Measurements from ENCODE around the gene FCAMR. TPM values are rescaled to one million over a fixed set of nuclear protein-coding genes. Genes with fewer than 3 reads are reported as not detected.

FCAMR gene
- total and polyA plus RNA-seq, 4 donors = not detected

GRCh38 chr1:206965781-206966180 is 4.5 kb downstream of the FCAMR start:
- 80 to 87% methylated on average over 2 of the region's 2 CpGs for WGBS, 2 donors
- Histone ChIP-seq H3K27me3 (ENCODE audit: control insufficient read depth in 1 of 2, insufficient read depth in 2 of 2, low read length in 1 of 2) (no peaks in the 10 kb centered on the region), H3K9me3 (ENCODE audit: control insufficient read depth, low read length) (no peaks in the 10 kb centered on the region), H3K36me3 (ENCODE audit: control insufficient read depth in 1 of 2, insufficient read depth in 2 of 2, low read length in 1 of 2) (no peaks in the 10 kb centered on the region), H3K27ac (ENCODE audit: low read depth in 1 of 2, low read length in 2 of 2) (no peak overlapping the region), H3K4me3 (ENCODE audit: low read length in 2 of 2) (no peak overlapping the region), H3K4me1 (ENCODE audit: control insufficient read depth in 1 of 2, insufficient read depth in 2 of 2, low read length in 2 of 2) (no peaks in the 10 kb centered on the region)
- ATAC-seq (ENCODE audit: low FRiP score) (no peak), DNase-seq (no peak)
- intact Hi-C loops (cut with DNase I) = no loop called here

GRCh38 chr1:206963740-206964139 is 6.5 kb downstream of the FCAMR start:
- H3K4me3 ChIP-seq (ENCODE audit: low read length in 2 of 2) = no peak overlapping the region
- no peaks in the 10 kb centered on the region for H3K9me3 ChIP-seq (ENCODE audit: control insufficient read depth, low read length)
- DNase-seq = no peak
- WGBS, 2 donors = 65 to 67% methylated on average over 1 of the region's 1 CpG
- no peaks in the 10 kb centered on the region for H3K36me3 ChIP-seq (ENCODE audit: control insufficient read depth in 1 of 2, insufficient read depth in 2 of 2, low read length in 1 of 2)
- intact Hi-C loops (cut with DNase I) = no loop called here
- H3K27ac ChIP-seq (ENCODE audit: low read depth in 1 of 2, low read length in 2 of 2) = no peak overlapping the region
- H3K27me3 ChIP-seq (ENCODE audit: control insufficient read depth in 1 of 2, insufficient read depth in 2 of 2, low read length in 1 of 2) = no peaks in the 10 kb centered on the region
- H3K4me1 ChIP-seq (ENCODE audit: control insufficient read depth in 1 of 2, insufficient read depth in 2 of 2, low read length in 2 of 2) = no peaks in the 10 kb centered on the region
- no peak for ATAC-seq (ENCODE audit: low FRiP score)

- WGBS, 2 donors = 82 to 87% methylated on average over 5 of the region's 5 CpGs
- H3K4me1 ChIP-seq (ENCODE audit: control insufficient read depth in 1 of 2, insufficient read depth in 2 of 2, low read length in 2 of 2) = no peaks in the 10 kb centered on the region
- no peak overlapping the region for H3K27ac ChIP-seq (ENCODE audit: low read depth in 1 of 2, low read length in 2 of 2)
- no peaks in the 10 kb centered on the region for H3K27me3 ChIP-seq (ENCODE audit: control insufficient read depth in 1 of 2, insufficient read depth in 2 of 2, low read length in 1 of 2)
- no peaks in the 10 kb centered on the region for H3K36me3 ChIP-seq (ENCODE audit: control insufficient read depth in 1 of 2, insufficient read depth in 2 of 2, low read length in 1 of 2)
- no peaks in the 10 kb centered on the region for H3K9me3 ChIP-seq (ENCODE audit: control insufficient read depth, low read length)
- ATAC-seq (ENCODE audit: low FRiP score) = no peak
- no peak overlapping the region for H3K4me3 ChIP-seq (ENCODE audit: low read length in 2 of 2)
- intact Hi-C loops (cut with DNase I) = no loop called here
- no peak for DNase-seq
These were observed 7.0 kb downstream of the FCAMR start for GRCh38 chr1:206963119-206963712.

GRCh38 chr1:206962272-206962671 is 8.0 kb downstream of the FCAMR start:
- intact Hi-C loops (cut with DNase I) = no loop called here
- no peaks in the 10 kb centered on the region for H3K4me1 ChIP-seq (ENCODE audit: control insufficient read depth in 1 of 2, insufficient read depth in 2 of 2, low read length in 2 of 2)
- ATAC-seq (ENCODE audit: low FRiP score) (no peak), DNase-seq (no peak)
- no peak overlapping the region for H3K4me3 ChIP-seq (ENCODE audit: low read length in 2 of 2)
- H3K36me3 ChIP-seq (ENCODE audit: control insufficient read depth in 1 of 2, insufficient read depth in 2 of 2, low read length in 1 of 2) = no peaks in the 10 kb centered on the region
- 89% methylated on average over 7 of the region's 7 CpGs for WGBS, 2 donors
- H3K27ac ChIP-seq (ENCODE audit: low read depth in 1 of 2, low read length in 2 of 2) = no peak overlapping the region
- no peaks in the 10 kb centered on the region for H3K9me3 ChIP-seq (ENCODE audit: control insufficient read depth, low read length)
- H3K27me3 ChIP-seq (ENCODE audit: control insufficient read depth in 1 of 2, insufficient read depth in 2 of 2, low read length in 1 of 2) = no peaks in the 10 kb centered on the region

- ATAC-seq (ENCODE audit: low FRiP score) (no peak), DNase-seq (no peak)
These were observed 8.6 kb downstream of the FCAMR start for GRCh38 chr1:206961668-206962067.

GRCh38 chr1:206960676-206961386 is 9.4 kb downstream of the FCAMR start:
- ATAC-seq (ENCODE audit: low FRiP score) = no peak
- no peaks in the 10 kb centered on the region for H3K27me3 ChIP-seq (ENCODE audit: control insufficient read depth in 1 of 2, insufficient read depth in 2 of 2, low read length in 1 of 2)
- WGBS, 2 donors = 84% methylated on average over 6 of the region's 6 CpGs
- H3K27ac ChIP-seq (ENCODE audit: low read depth in 1 of 2, low read length in 2 of 2) = no peak overlapping the region
- no peak for DNase-seq
- no peaks in the 10 kb centered on the region for H3K9me3 ChIP-seq (ENCODE audit: control insufficient read depth, low read length)
- intact Hi-C loops (cut with DNase I) = no loop called here
- H3K4me3 ChIP-seq (ENCODE audit: low read length in 2 of 2) = no peak overlapping the region
- no peaks in the 10 kb centered on the region for H3K4me1 ChIP-seq (ENCODE audit: control insufficient read depth in 1 of 2, insufficient read depth in 2 of 2, low read length in 2 of 2)
- no peaks in the 10 kb centered on the region for H3K36me3 ChIP-seq (ENCODE audit: control insufficient read depth in 1 of 2, insufficient read depth in 2 of 2, low read length in 1 of 2)

More at GRCh38 chr1:206961668-206962067, 8.6 kb downstream of the FCAMR start:
- intact Hi-C loops (cut with DNase I) = no loop called here
- Histone ChIP-seq H3K4me1 (ENCODE audit: control insufficient read depth in 1 of 2, insufficient read depth in 2 of 2, low read length in 2 of 2) (no peaks in the 10 kb centered on the region), H3K9me3 (ENCODE audit: control insufficient read depth, low read length) (no peaks in the 10 kb centered on the region), H3K36me3 (ENCODE audit: control insufficient read depth in 1 of 2, insufficient read depth in 2 of 2, low read length in 1 of 2) (no peaks in the 10 kb centered on the region), H3K27ac (ENCODE audit: low read depth in 1 of 2, low read length in 2 of 2) (no peak overlapping the region), H3K4me3 (ENCODE audit: low read length in 2 of 2) (no peak overlapping the region), H3K27me3 (ENCODE audit: control insufficient read depth in 1 of 2, insufficient read depth in 2 of 2, low read length in 1 of 2) (no peaks in the 10 kb centered on the region)
- 64 to 82% methylated on average over 3 of the region's 3 CpGs for WGBS, 2 donors

GRCh38 chr1:206958144-206958543 is 12.1 kb downstream of the FCAMR start:
- intact Hi-C loops (cut with DNase I) = no loop called here
- no peak for DNase-seq
- Histone ChIP-seq H3K27me3 (ENCODE audit: control insufficient read depth in 1 of 2, insufficient read depth in 2 of 2, low read length in 1 of 2) (no peaks in the 10 kb centered on the region), H3K4me1 (ENCODE audit: control insufficient read depth in 1 of 2, insufficient read depth in 2 of 2, low read length in 2 of 2) (no peaks in the 10 kb centered on the region), H3K9me3 (ENCODE audit: control insufficient read depth, low read length) (peaks cover 2% of the 10 kb centered on the region), H3K36me3 (ENCODE audit: control insufficient read depth in 1 of 2, insufficient read depth in 2 of 2, low read length in 1 of 2) (no peaks in the 10 kb centered on the region), H3K27ac (ENCODE audit: low read depth in 1 of 2, low read length in 2 of 2) (no peak overlapping the region), H3K4me3 (ENCODE audit: low read length in 2 of 2) (no peak overlapping the region)
- ATAC-seq (ENCODE audit: low FRiP score) = no peak
- WGBS, 2 donors = 86 to 92% methylated on average over 2 of the region's 2 CpGs

- DNase-seq (no peak), ATAC-seq (ENCODE audit: low FRiP score) (no peak)
- WGBS, 2 donors = 76% methylated on average over 5 of the region's 5 CpGs
- Histone ChIP-seq H3K9me3 (ENCODE audit: control insufficient read depth, low read length) (peaks cover 2% of the 10 kb centered on the region), H3K27me3 (ENCODE audit: control insufficient read depth in 1 of 2, insufficient read depth in 2 of 2, low read length in 1 of 2) (no peaks in the 10 kb centered on the region), H3K27ac (ENCODE audit: low read depth in 1 of 2, low read length in 2 of 2) (no peak overlapping the region), H3K36me3 (ENCODE audit: control insufficient read depth in 1 of 2, insufficient read depth in 2 of 2, low read length in 1 of 2) (no peaks in the 10 kb centered on the region), H3K4me1 (ENCODE audit: control insufficient read depth in 1 of 2, insufficient read depth in 2 of 2, low read length in 2 of 2) (no peaks in the 10 kb centered on the region), H3K4me3 (ENCODE audit: low read length in 2 of 2) (no peak overlapping the region)
- intact Hi-C loops (cut with DNase I) = no loop called here
These were observed 12.6 kb downstream of the FCAMR start for GRCh38 chr1:206957639-206958038.
